LNCaP clone FGC (cell line): ENCODE data around the gene ZNF282.

Experiments
- DNase-seq: peaks from one replicate; pipeline ENCODE4 v3.0.0-alpha.2; 2011; ENCODE audit warnings: low read depth
- H3K4me3 ChIP-seq: 2 replicates; pipeline ENCODE4 v1.5.1; 2011; ENCODE audit warnings: mild to moderate bottlenecking, low read depth, low read length, control low read depth
- CTCF ChIP-seq: IDR thresholded peaks from 2 replicates; pipeline ENCODE4 v1.5.1; 2012; ENCODE audit warnings: mild to moderate bottlenecking; ENCODE audit not compliant: control insufficient read depth, insufficient read depth; ENCODE audit errors: extremely low read depth

Gene ZNF282

DNA sequence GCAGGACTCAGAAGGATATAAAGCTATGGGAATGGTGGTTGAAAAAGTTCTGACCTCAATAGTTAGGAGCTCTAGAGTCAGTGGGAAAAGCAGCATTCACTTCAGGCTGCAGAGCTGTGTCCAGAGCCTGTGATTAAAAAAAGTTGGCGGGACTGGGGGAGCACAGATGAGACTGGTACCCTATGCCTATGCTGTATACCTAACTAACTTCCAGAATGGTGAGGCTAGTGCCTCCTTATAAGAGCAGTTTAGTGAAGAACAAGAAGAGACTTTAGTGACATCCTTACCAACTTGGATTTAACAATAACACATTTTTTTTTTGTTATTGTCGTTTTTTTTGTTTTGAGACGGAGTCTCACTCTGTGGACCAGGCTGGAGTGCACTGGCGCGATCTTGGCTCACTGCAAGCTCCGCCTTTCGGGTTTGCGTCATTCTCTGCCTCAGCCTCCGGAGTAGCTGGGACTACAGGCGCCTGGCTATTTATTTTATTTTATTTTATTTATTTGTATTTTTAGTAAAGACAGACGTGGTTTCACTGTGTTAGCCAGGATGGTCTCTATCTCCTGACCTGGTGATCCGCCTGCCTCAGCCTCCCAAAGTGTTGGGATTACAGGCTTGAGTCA, 6.6 kb upstream of the ZNF282 start:
- no peak for DNase-seq
- no peak overlapping the region for H3K4me3 ChIP-seq
- no peak for TF ChIP-seq CTCF

DNA sequence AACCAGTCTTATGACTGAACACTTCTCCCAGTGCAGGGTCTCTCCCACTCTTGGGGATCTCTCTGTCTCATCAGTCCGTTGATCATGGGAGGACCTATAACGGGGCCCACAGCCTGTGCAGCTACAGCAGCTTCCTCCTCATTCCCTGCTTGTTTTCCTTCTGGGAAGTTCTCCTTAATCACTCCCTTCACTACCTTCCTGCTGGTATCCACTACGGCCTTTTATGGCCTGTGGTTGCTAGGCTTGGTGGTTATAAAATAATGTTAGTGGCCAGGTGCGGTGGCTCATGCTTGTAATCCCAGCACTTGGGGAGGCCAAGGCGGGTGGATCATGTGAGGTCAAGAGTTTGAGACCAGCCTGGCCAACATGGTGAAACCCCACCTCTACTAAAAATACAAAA, 3.5 kb upstream of the ZNF282 start:
- H3K4me3 ChIP-seq: no peak overlapping the region
- TF ChIP-seq CTCF: no peak
- DNase-seq: no peak

DNA sequence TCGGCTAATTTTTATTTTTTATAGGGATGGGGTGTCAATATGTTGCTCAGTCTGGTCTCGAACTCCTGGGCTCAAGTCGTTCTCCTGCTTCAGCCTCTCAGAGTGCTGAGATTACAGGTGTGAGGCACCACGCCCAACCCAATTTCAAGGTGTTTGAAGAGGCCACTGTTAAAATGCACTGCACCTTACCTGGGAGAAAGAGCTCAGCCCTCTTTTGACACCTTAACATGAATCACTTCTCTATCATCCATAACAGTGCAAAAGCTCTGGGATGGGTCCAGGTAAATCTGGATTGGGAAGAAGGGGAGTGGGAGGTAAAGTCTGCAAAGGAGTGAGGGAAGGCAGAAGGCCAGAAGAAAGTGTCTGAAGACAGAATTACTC, 557 bp upstream of the ZNF282 start:
- no peak for TF ChIP-seq CTCF
- DNase-seq: no peak
- peak overlapping the region; percentile 86 for H3K4me3 ChIP-seq

GRCh38 chr7:149196151-149196704, 882 bp downstream of the ZNF282 start:
- no peak for DNase-seq
- TF ChIP-seq CTCF: no peak
- peak overlapping the region; percentile 86 for H3K4me3 ChIP-seq

DNA sequence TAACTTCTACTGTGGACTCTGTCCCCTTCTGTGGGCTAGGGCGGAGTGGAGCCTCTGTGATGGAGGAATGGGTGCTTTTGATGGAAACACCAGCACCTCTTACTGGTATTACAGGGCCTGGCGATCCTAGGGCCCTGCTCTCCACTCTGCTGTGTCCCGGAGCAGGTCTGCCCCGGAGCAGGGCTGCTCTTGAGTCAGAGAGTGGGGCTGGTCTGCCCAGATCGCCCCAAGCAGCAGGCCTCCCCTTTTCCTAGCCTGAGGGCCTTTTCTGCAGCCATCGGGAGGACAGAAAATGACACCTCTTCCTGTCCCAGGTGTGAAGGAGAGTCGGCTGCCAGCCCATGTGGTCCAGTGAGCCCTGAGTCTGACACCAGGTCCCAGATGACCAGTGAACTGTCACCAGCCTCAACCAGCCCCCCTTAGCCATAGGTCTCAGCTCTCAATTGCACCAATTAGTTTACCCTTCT, 1.4 kb downstream of the ZNF282 start:
- 0 out of 2 replicates have a peak, but pooled peaks have one; percentile 6 for TF ChIP-seq CTCF
- DNase-seq: no peak

GRCh38 chr7:149197675-149198074, 2.3 kb downstream of the ZNF282 start:
- no peak for TF ChIP-seq CTCF
- H3K4me3 ChIP-seq: no peak overlapping the region
- DNase-seq: no peak

More for the DNA sequence above, 1.4 kb downstream of the ZNF282 start:
- H3K4me3 ChIP-seq: peak overlapping the region; percentile 86
